ENCODE data around the gene TAB3.

- peak; percentile 29 for TF ChIP-seq CTCF (IDR thresholded peaks at IDR 0.05)
- no peak for TF ChIP-seq EZH2 (IDR thresholded peaks at IDR 0.05)
Measured at GRCh38 chrX:30935985-30936384, 46.9 kb upstream of the TAB3 start.
